ENCODE results near the gene HOXC4. TPM values are rescaled to one million over a fixed set of nuclear protein-coding genes. Genes with fewer than 3 reads are reported as not detected.

HOXC4 gene
- total and polyA plus RNA-seq, 2 donors (not counting 3 experiments of a cell fraction or from before 2014, with no cell fraction given) = 0.06 to 0.58 TPM

- H3K27ac ChIP-seq (ENCODE audit: insufficient read depth, low read depth, low read length) = no peak overlapping the region
- intact Hi-C loops (cut with micrococcal nuclease) = loop anchor here (10.0 kb wide), 1 partner anchor 357 kb away; the partner anchor contains the start of gene GPR84
Measured at GRCh38 chr12:54007538-54008259, 45.9 kb upstream of the HOXC4 start.

DNA sequence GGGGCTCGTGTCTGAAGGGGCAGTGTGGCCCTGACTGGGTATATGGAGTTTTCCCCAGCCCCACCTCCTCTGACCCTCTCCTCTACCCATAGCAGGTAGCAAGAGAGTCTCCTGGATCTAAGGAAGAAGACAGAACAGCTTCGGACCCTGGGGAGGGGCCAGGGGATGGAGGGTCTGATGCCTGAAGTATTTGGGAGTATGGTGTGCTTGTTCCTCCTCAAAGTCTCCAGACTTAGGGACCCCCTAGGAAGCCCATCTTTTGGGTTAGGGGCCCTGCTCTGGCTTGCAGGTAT lies 45.4 kb upstream of the HOXC4 start:
- H3K9me3 ChIP-seq (replicated peaks; ENCODE audit: control insufficient read depth, insufficient read depth, low read length) = no peaks in the 10 kb centered on the region
- ChIA-PET POLR2A (no interaction called here), CTCF (interaction anchor here (0.9 to 17.0 kb wide), 8 partner anchors 8 to 251 kb away, joined by 3 to 616 read pairs (median 4); partner anchors contain the start of genes HOXC9 and SMUG1)
- H3K36me3 ChIP-seq (ENCODE audit: control insufficient read depth in 2 of 2, extremely low read depth in 1 of 2, insufficient read depth in 2 of 2, low read length in 2 of 2) = no peaks in the 10 kb centered on the region
- H2AFZ ChIP-seq (ENCODE audit: low read depth, low read length) = no peak overlapping the region
- H3K9me1 ChIP-seq (replicated peaks; ENCODE audit: control insufficient read depth, extremely low read depth, insufficient read depth, low read length) = no peaks in the 10 kb centered on the region
- H3K4me2 ChIP-seq (ENCODE audit: insufficient read depth, low read length) = no peak overlapping the region
- BruUV-seq (replicated peaks) = no TSS peak
- no peaks in the 10 kb centered on the region for H3K79me2 ChIP-seq (ENCODE audit: control insufficient read depth, insufficient read depth, low read length)
- no peak for DNase-seq (ENCODE audit: low read depth, low spot score)
- no peak for TF ChIP-seq CTCF (IDR thresholded peaks at IDR 0.05; ENCODE audit: extremely low read depth in 1 of 2, insufficient read depth in 1 of 2, low read depth in 1 of 2, low read length in 2 of 2)
- TF ChIP-seq EZH2 (IDR thresholded peaks at IDR 0.05; ENCODE audit: borderline replicate concordance, low read depth, low read length, severe bottlenecking) = peak; percentile 9
- TF ChIP-seq MYC (IDR thresholded peaks at IDR 0.05; ENCODE audit: low read depth, low read length) = no peak
- H3K4me3 ChIP-seq (replicated peaks in 1 of 3; ENCODE audit: insufficient read depth in 1 of 3, low read depth in 1 of 3, low read length in 3 of 3) = no peak overlapping the region
- no peak overlapping the region for H3K9ac ChIP-seq (replicated peaks; ENCODE audit: extremely low read depth, insufficient read depth, low read length)
- intact Hi-C loops (cut with micrococcal nuclease) = loop anchor here (10.0 kb wide), 1 partner anchor 357 kb away; the partner anchor contains the start of gene GPR84
- H3K27ac ChIP-seq (ENCODE audit: insufficient read depth, low read depth, low read length) = no peak overlapping the region
- no peak for FAIRE-seq
- H4K20me1 ChIP-seq (replicated peaks; ENCODE audit: control insufficient read depth, extremely low read depth, insufficient read depth, low read length) = no peaks in the 10 kb centered on the region
- H3K27me3 ChIP-seq (ENCODE audit: control insufficient read depth in 2 of 2, insufficient read depth in 2 of 2, low read length in 2 of 2) = peaks cover 81 to 88% of the 10 kb centered on the region in 2 experiments
- no peaks in the 10 kb centered on the region for H3K4me1 ChIP-seq (ENCODE audit: control insufficient read depth, extremely low read depth, insufficient read depth, low read length)
- dilution Hi-C loops (cut with MboI; ENCODE audit: extremely low pct_ligation_motif_present, low sequenced_read_pairs) = no loop called here

More at GRCh38 chr12:54007538-54008259, 45.9 kb upstream of the HOXC4 start:
- ChIA-PET POLR2A (no interaction called here), CTCF (interaction anchor here (0.9 to 17.0 kb wide), 9 partner anchors 8 to 251 kb away, joined by 3 to 616 read pairs (median 4); partner anchors contain the start of genes HOXC5, HOXC9 and SMUG1)
- H3K9ac ChIP-seq (replicated peaks; ENCODE audit: extremely low read depth, insufficient read depth, low read length) = no peak overlapping the region
- no peak overlapping the region for H2AFZ ChIP-seq (ENCODE audit: low read depth, low read length)
- no peak overlapping the region for H3K4me2 ChIP-seq (ENCODE audit: insufficient read depth, low read length)
- no peaks in the 10 kb centered on the region for H3K9me3 ChIP-seq (replicated peaks; ENCODE audit: control insufficient read depth, insufficient read depth, low read length)
- FAIRE-seq (no peak), DNase-seq (ENCODE audit: low read depth, low spot score) (no peak)
- H3K79me2 ChIP-seq (ENCODE audit: control insufficient read depth, insufficient read depth, low read length) = no peaks in the 10 kb centered on the region
- TF ChIP-seq FOS (IDR thresholded peaks at IDR 0.05; ENCODE audit: borderline replicate concordance, insufficient read depth, low read length) = no peak
- no peak for TF ChIP-seq EZH2 (IDR thresholded peaks at IDR 0.05; ENCODE audit: borderline replicate concordance, low read depth, low read length, severe bottlenecking)
- no peak for TF ChIP-seq MYC (IDR thresholded peaks at IDR 0.05; ENCODE audit: low read depth, low read length)
- TF ChIP-seq JUN (IDR thresholded peaks at IDR 0.05; ENCODE audit: borderline replicate concordance, insufficient read depth, insufficient read length, low read depth) = no peak
- no peak overlapping the region for H3K4me3 ChIP-seq (replicated peaks in 1 of 3; ENCODE audit: insufficient read depth in 1 of 3, low read depth in 1 of 3, low read length in 3 of 3)
- no peaks in the 10 kb centered on the region for H3K36me3 ChIP-seq (ENCODE audit: control insufficient read depth in 2 of 2, extremely low read depth in 1 of 2, insufficient read depth in 2 of 2, low read length in 2 of 2)
- H3K27me3 ChIP-seq (ENCODE audit: control insufficient read depth in 2 of 2, insufficient read depth in 2 of 2, low read length in 2 of 2) = peaks cover 76 to 88% of the 10 kb centered on the region in 2 experiments
- H3K4me1 ChIP-seq (ENCODE audit: control insufficient read depth, extremely low read depth, insufficient read depth, low read length) = no peaks in the 10 kb centered on the region
- no peaks in the 10 kb centered on the region for H3K9me1 ChIP-seq (replicated peaks; ENCODE audit: control insufficient read depth, extremely low read depth, insufficient read depth, low read length)
- dilution Hi-C loops (cut with MboI; ENCODE audit: extremely low pct_ligation_motif_present, low sequenced_read_pairs) = no loop called here
- no peaks in the 10 kb centered on the region for H4K20me1 ChIP-seq (replicated peaks; ENCODE audit: control insufficient read depth, extremely low read depth, insufficient read depth, low read length)
- no TSS peak for BruUV-seq (replicated peaks)
